Measurements from ENCODE around the gene UBA5. TPM values are rescaled to one million over a fixed set of nuclear protein-coding genes. Genes with fewer than 3 reads are reported as not detected.
A peak's percentile ranks its signal among the peaks of the same experiment; 100 is the strongest.

Gene UBA5
- total and polyA plus RNA-seq, 2 of the 13 experiments (the other 11 are each of a cell fraction or from before 2014, with no cell fraction given) = 30.2 to 46.8 TPM

DNA sequence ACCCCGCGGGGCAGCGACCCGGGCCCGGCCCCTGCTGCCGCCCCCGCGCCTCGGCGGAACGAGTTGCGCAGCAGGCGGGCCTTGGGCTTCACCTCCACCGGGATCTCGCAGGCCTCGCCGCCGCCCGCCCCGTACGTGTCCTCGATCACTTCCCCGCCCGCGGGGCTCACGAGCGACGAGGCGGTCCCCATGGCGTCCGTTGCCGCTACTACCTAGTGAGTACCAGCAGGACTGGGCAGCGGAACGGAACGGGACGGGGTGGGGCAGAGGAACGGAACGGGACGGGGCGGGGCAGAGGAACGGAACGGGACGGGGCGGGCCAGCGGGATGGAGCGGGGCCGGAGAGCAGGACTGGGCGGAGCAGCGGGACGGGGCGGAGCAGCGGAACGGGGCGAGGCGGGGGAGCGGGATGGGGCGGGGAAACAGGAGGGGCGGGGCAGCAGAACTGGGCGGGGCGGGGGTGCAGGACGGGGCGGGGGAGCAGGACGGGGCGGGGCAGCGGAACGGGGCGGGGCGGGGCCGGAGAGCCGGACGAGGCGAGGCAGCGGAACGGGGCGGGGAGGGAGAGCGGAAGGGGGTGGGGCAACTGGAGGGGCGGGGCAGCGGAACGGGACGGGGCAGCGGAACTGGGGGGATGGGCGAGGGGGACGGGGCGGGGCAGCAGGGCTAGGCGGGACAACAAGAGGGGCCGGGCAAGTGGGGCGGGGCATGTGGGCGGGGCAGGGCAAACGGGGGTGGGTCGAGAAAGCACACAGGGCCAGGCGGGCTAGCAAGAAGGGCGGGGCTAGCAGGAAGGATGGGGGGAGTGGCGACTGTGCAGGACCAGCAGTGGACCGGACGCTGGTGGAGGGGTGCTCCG, 62.3 kb downstream of the UBA5 start, which contains the start of gene NPHP3 (continued):
- TF ChIP-seq, protein P1, sequence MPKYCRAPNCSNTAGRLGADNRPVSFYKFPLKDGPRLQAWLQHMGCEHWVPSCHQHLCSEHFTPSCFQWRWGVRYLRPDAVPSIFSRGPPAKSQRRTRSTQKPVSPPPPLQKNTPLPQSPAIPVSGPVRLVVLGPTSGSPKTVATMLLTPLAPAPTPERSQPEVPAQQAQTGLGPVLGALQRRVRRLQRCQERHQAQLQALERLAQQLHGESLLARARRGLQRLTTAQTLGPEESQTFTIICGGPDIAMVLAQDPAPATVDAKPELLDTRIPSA (CRISPR knock-in tag; IDR thresholded peaks at IDR 0.05; ENCODE audit: borderline replicate concordance) = no peak
- TF ChIP-seq XRCC5 (optimal IDR thresholded peaks at IDR 0.05; ENCODE audit: low read length) (no peak), ZNF331 (CRISPR knock-in tag; IDR thresholded peaks at IDR 0.05) (peak; percentile 60; the same call in 1 of the 2 replicates), RELA (CRISPR knock-in tag; IDR thresholded peaks at IDR 0.05) (no peak), ELF1 (CRISPR knock-in tag; IDR thresholded peaks at IDR 0.05) (no peak), NR3C1 (CRISPR knock-in tag; IDR thresholded peaks at IDR 0.05) (no peak), PHB2 (IDR thresholded peaks at IDR 0.05; ENCODE audit: partially characterized antibody) (no peak), SOX13 (IDR thresholded peaks at IDR 0.05) (no peak), SOX13 (CRISPR knock-in tag; conservative IDR thresholded peaks at IDR 0.05 in 1 of 2, IDR thresholded peaks at IDR 0.05 in 1 of 2) (no peak; a peak in 1 of 4 replicates), YY1 (IDR thresholded peaks at IDR 0.05; ENCODE audit: insufficient read depth, insufficient replicate concordance, low read depth, low read length) (no peak), ZSCAN30 (CRISPR knock-in tag; IDR thresholded peaks at IDR 0.05) (no peak), HCFC1 (IDR thresholded peaks at IDR 0.05; ENCODE audit: low read depth, low read length) (no peak)
- TF ChIP-seq, protein P2, sequence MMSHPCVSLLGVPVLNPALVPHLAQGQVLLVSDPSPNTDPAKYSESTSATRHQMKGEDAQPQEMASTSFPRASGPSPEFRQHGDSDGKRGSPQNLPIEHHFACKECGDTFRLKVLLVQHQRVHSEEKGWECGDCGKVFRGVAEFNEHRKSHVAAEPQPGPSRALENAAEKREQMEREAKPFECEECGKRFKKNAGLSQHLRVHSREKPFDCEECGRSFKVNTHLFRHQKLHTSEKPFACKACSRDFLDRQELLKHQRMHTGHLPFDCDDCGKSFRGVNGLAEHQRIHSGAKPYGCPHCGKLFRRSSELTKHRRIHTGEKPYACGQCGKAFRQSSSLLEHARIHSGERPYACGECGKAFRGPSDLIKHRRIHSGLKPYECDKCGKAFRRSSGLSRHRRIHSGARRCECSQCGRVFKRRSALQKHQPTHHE (CRISPR knock-in tag; IDR thresholded peaks at IDR 0.05; ENCODE audit: borderline replicate concordance) = no peak
- TF ChIP-seq, protein P3, sequence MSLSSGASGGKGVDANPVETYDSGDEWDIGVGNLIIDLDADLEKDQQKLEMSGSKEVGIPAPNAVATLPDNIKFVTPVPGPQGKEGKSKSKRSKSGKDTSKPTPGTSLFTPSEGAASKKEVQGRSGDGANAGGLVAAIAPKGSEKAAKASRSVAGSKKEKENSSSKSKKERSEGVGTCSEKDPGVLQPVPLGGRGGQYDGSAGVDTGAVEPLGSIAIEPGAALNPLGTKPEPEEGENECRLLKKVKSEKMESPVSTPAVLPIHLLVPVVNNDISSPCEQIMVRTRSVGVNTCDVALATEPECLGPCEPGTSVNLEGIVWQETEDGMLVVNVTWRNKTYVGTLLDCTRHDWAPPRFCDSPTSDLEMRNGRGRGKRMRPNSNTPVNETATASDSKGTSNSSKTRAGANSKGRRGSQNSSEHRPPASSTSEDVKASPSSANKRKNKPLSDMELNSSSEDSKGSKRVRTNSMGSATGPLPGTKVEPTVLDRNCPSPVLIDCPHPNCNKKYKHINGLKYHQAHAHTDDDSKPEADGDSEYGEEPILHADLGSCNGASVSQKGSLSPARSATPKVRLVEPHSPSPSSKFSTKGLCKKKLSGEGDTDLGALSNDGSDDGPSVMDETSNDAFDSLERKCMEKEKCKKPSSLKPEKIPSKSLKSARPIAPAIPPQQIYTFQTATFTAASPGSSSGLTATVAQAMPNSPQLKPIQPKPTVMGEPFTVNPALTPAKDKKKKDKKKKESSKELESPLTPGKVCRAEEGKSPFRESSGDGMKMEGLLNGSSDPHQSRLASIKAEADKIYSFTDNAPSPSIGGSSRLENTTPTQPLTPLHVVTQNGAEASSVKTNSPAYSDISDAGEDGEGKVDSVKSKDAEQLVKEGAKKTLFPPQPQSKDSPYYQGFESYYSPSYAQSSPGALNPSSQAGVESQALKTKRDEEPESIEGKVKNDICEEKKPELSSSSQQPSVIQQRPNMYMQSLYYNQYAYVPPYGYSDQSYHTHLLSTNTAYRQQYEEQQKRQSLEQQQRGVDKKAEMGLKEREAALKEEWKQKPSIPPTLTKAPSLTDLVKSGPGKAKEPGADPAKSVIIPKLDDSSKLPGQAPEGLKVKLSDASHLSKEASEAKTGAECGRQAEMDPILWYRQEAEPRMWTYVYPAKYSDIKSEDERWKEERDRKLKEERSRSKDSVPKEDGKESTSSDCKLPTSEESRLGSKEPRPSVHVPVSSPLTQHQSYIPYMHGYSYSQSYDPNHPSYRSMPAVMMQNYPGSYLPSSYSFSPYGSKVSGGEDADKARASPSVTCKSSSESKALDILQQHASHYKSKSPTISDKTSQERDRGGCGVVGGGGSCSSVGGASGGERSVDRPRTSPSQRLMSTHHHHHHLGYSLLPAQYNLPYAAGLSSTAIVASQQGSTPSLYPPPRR (CRISPR knock-in tag; IDR thresholded peaks at IDR 0.05; ENCODE audit: borderline replicate concordance) = no peak; the same call in 1 of the 2 replicates
- TF ChIP-seq, protein P4, sequence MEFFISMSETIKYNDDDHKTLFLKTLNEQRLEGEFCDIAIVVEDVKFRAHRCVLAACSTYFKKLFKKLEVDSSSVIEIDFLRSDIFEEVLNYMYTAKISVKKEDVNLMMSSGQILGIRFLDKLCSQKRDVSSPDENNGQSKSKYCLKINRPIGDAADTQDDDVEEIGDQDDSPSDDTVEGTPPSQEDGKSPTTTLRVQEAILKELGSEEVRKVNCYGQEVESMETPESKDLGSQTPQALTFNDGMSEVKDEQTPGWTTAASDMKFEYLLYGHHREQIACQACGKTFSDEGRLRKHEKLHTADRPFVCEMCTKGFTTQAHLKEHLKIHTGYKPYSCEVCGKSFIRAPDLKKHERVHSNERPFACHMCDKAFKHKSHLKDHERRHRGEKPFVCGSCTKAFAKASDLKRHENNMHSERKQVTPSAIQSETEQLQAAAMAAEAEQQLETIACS (CRISPR knock-in tag; IDR thresholded peaks at IDR 0.05) = no peak
- TF ChIP-seq, protein P5, sequence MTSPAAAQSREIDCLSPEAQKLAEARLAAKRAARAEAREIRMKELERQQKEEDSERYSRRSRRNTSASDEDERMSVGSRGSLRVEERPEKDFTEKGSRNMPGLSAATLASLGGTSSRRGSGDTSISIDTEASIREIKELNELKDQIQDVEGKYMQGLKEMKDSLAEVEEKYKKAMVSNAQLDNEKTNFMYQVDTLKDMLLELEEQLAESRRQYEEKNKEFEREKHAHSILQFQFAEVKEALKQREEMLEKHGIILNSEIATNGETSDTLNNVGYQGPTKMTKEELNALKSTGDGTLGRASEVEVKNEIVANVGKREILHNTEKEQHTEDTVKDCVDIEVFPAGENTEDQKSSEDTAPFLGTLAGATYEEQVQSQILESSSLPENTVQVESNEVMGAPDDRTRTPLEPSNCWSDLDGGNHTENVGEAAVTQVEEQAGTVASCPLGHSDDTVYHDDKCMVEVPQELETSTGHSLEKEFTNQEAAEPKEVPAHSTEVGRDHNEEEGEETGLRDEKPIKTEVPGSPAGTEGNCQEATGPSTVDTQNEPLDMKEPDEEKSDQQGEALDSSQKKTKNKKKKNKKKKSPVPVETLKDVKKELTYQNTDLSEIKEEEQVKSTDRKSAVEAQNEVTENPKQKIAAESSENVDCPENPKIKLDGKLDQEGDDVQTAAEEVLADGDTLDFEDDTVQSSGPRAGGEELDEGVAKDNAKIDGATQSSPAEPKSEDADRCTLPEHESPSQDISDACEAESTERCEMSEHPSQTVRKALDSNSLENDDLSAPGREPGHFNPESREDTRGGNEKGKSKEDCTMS (CRISPR knock-in tag; conservative IDR thresholded peaks at IDR 0.05) = no peak
- TF ChIP-seq, protein P6, sequence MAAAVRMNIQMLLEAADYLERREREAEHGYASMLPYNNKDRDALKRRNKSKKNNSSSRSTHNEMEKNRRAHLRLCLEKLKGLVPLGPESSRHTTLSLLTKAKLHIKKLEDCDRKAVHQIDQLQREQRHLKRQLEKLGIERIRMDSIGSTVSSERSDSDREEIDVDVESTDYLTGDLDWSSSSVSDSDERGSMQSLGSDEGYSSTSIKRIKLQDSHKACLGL (CRISPR knock-in tag; IDR thresholded peaks at IDR 0.05) = 0 out of 2 replicates have a peak, but pooled peaks have one; percentile 10

Measured in HepG2 (cell line).